ENCODE data around the gene ZNF8. TPM values are rescaled to one million over a fixed set of nuclear protein-coding genes. Genes with fewer than 3 reads are reported as not detected.
"Not testable (repeated sequence)": the region's sequence is repeated elsewhere in the genome, so short reads cannot be mapped to it uniquely, and the experiment has no call there.

ZNF8 gene
- total RNA-seq, 1 experiment from 2014 or later = 9.0 TPM

DNA sequence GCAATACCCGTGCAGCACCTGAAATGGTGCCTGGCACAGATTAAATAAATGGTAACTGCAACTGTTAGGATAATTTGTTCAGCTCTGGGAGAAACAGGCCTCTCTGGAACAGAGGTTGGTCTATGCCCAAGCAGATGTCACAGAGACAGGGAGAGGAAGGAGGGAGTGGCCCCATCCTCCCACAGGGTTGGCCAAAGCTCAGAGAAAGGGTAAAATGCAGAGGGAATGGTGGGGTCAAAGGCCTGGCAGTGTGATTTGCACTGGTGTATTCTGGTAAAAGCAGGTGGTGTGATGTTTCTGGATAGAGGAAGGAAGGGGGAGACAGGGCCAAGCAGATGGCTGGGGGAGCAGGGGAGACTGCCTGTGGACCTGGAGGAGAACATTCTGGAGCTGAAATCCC, 57.5 kb downstream of the ZNF8 start:
- no peak for DNase-seq (ENCODE audit: low spot score)

GRCh38 chr19:58336820-58337219, 58.1 kb downstream of the ZNF8 start:
- DNase-seq (ENCODE audit: low spot score) = no peak

DNA sequence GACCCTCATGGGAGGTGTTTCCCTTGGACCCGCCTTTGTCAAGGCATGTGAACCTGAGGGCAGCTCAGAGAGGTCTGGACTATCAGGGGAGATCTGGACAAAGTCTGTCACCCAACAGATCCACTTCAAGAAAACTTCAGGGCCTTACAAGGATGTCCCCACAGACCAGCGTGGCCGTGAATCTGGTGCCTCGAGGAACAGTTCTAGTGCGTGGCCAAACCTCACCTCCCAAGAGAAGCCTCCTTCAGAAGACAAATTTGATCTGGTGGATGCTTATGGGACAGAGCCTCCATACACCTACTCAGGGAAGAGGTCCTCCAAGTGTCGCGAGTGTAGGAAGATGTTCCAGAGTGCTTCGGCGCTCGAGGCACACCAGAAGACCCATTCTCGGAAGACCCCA, 59.6 kb downstream of the ZNF8 start:
- no peak for DNase-seq (ENCODE audit: low spot score)

DNA sequence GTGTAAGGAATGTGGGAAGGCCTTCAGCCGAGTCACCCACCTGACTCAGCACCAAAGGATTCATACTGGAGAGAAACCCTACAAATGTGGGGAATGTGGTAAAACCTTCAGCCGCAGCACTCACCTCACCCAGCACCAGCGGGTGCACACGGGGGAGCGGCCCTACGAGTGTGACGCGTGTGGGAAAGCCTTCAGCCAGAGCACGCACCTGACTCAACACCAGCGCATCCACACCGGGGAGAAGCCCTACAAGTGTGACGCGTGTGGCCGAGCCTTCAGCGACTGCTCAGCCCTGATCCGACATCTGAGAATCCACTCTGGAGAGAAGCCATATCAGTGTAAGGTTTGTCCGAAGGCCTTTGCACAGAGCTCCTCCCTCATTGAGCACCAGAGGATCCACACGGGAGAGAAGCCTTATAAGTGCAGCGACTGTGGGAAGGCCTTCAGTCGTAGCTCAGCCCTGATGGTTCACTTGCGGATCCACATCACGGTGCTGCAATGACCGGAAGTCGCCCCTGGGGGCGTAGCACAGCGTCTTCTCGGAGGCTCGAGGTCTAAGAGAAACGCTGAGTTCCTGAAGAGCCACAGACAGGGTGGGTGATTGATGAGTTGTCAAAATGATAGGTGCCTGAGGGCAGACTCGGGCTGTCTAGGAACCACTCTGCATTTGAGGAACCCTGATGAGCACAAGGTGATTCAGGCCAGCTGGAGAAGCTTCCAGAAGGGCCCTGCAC, 60.2 kb downstream of the ZNF8 start:
- no peak for DNase-seq (ENCODE audit: low spot score)

- no peak for DNase-seq (ENCODE audit: low spot score)
These were observed 66.8 kb downstream of the ZNF8 start for GRCh38 chr19:58345558-58345957.

- DNase-seq (ENCODE audit: low spot score) = peak; percentile 71
These were observed 68.5 kb downstream of the ZNF8 start for GRCh38 chr19:58346961-58347929.

DNA sequence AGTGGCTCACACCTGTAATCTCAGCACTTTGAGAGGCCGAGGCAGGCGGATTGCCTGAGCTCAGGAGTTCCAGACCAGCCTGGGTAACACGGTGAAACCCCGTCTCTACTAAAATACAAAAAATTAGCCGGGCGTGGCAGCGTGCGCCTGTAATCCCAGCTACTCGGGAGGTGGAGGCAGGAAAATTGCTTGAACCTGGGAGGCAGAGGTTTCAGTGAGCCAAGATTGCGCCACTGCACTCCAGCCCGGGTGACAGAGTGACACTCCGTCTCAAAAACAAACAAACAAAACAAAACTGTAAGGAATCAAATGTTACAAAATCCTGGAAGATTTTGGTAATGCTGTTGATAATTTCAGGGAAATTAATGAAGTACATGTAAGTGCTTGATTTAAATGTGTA, 69.3 kb downstream of the ZNF8 start:
- not testable (repeated sequence) for DNase-seq (ENCODE audit: low spot score)

DNA sequence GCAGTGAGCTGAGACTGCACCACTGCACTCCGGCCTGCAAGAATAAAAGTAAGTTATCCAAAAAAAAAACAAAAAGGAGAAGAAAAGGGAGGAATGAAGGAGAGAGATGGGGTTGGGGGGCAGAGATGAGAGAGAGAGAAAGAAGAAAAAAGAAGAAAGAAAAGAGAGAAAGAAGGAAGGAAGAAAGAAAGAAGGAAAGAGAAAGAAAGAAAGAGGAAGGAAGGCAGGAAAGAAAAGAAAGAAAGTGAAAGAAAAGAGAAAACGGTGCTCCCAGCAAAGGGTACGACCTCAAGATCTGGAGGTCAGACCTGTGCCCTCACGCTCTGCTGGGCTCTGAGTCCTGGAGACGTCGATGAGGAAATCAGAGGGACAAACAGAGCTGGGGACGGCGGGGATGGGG, 70.8 kb downstream of the ZNF8 start:
- DNase-seq (ENCODE audit: low spot score) = no peak

DNA sequence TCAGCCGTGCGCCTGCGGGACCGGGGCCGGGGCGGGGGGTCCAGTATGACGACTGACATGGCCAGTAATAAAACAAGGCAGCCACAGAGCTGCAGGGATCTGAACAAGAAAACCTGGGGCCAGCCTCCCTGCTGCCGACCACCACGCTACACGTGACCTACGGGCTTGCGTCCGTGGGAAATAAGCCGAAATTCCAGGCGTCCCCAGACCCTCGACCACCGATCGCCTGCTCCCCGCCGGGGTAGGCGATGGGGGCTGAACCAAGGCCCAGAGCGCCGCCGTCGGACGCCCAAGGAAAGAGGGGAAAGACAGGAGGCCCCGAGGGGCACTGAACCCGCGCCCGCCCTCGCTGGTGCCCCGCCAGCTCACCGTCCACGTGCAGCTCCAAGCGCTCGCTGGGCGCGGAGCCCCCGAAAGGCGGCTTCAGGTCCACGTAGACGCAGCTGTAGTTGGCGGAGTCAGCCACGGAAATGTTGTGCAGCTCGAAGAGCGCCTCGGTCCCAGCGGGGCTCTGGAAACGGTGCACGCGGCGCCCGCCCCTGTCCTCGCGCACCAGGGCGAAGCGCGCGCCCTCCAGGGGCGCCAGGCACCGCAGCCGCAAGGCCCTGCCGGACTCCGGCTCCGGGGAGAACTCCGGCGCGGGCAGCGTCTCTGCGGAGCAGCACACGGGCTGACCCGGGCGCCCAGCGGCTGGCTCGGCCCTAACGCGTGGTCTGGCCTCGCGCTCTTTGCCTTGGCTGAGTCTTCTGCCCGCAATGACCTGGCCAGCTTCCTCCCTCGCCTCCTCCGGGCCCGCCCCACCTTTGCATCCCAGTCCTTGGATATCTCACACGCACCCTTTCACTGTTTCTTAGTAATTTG, 71.5 kb downstream of the ZNF8 start:
- DNase-seq (ENCODE audit: low spot score) = no peak

- no peak for DNase-seq (ENCODE audit: low spot score)
These were observed 72.3 kb downstream of the ZNF8 start for GRCh38 chr19:58350871-58351557.

- DNase-seq (ENCODE audit: low spot score) = no peak
These were observed 72.8 kb downstream of the ZNF8 start for GRCh38 chr19:58351558-58351878.

DNA sequence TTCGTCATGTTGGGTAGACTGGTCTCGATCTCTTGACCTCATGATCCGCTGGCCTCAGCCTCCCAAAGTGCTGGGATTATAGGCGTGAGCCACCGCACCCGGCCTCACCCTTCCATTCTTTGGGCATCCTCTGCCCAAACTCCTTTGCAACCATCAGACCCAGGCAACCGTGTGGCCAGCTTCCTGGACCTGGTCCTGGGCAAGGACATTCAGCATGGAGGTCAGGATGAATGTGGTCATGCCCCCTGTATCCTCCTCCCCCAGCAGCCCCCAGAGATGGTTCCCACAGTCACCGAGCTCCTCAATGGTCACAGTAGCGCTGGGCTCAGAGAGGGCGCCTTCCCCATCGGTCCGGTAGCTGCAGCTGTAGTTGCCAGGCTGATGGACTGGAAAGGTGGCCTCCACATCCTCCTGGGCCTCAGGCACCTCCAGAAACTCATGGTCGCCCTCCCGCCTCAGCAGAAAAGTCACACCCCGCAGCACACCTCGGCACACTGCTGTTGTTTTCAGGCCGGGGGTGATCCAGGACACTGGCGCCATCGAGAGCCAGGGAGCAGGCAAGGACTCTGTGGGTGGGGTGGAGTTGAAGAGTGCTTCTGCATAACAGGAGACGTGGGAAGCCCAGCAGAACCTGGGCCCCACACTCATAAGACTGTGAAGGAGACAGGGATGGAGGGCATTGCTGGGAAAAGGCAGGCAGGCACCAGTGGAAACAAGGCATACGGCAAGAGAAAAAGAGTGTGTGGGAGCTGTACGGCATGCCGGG, 73.4 kb downstream of the ZNF8 start:
- DNase-seq (ENCODE audit: low spot score) = no peak

Other genes with a start within 250 kb of the ZNF8 start
- gene ZSCAN1, start 244.9 kb upstream of the ZNF8 start, total RNA-seq (2014; rRNA removed; shearing (Covaris generic)) = not detected in 2 replicates
- not detected in 2 replicates for gene ZNF135, start 219.7 kb upstream of the ZNF8 start, total RNA-seq (2014; rRNA removed; shearing (Covaris generic))
- gene ZSCAN18, start 180.7 kb upstream of the ZNF8 start, total RNA-seq (2014; rRNA removed; shearing (Covaris generic)) = 2.9 and 5.5 TPM in 2 replicates
- 16.0 and 16.6 TPM in 2 replicates for gene ZNF329, start 128.2 kb upstream of the ZNF8 start, total RNA-seq (2014; rRNA removed; shearing (Covaris generic))
- 23.5 and 26.9 TPM in 2 replicates for gene ZNF274, start 95.9 kb upstream of the ZNF8 start, total RNA-seq (2014; rRNA removed; shearing (Covaris generic))
- not detected in 2 replicates for gene ZNF544, start 50.0 kb upstream of the ZNF8 start, total RNA-seq (2014; rRNA removed; shearing (Covaris generic))
- gene ERVK3-1, start 26.4 kb downstream of the ZNF8 start, total RNA-seq (2014; rRNA removed; shearing (Covaris generic)) = 80.2 and 89.6 TPM in 2 replicates
- gene ZSCAN22, start 48.0 kb downstream of the ZNF8 start, total RNA-seq (2014; rRNA removed; shearing (Covaris generic)) = 4.0 and 4.1 TPM in 2 replicates
- gene A1BG, start 74.5 kb downstream of the ZNF8 start, total RNA-seq (2014; rRNA removed; shearing (Covaris generic)) = 10.7 and 47.6 TPM in 2 replicates
- 1.7 and 2.4 TPM in 2 replicates for gene ZNF497, start 83.8 kb downstream of the ZNF8 start, total RNA-seq (2014; rRNA removed; shearing (Covaris generic))
- gene ZNF837, start 102.1 kb downstream of the ZNF8 start, total RNA-seq (2014; rRNA removed; shearing (Covaris generic)) = 3.7 and 5.7 TPM in 2 replicates
- 2,652 and 2,662 TPM in 2 replicates for gene RPS5, start 108.3 kb downstream of the ZNF8 start, total RNA-seq (2014; rRNA removed; shearing (Covaris generic))
- not detected in 2 replicates for gene RNF225, start 116.7 kb downstream of the ZNF8 start, total RNA-seq (2014; rRNA removed; shearing (Covaris generic))
- 31.5 and 42.1 TPM in 2 replicates for gene ZNF584, start 129.7 kb downstream of the ZNF8 start, total RNA-seq (2014; rRNA removed; shearing (Covaris generic))
- gene ZNF132, start 161.2 kb downstream of the ZNF8 start, total RNA-seq (2014; rRNA removed; shearing (Covaris generic)) = 0.03 and 0.19 TPM in 2 replicates
- gene ZNF324B, start 172.7 kb downstream of the ZNF8 start, total RNA-seq (2014; rRNA removed; shearing (Covaris generic)) = 9.9 and 12.1 TPM in 2 replicates
- gene ZNF324, start 188.1 kb downstream of the ZNF8 start, total RNA-seq (2014; rRNA removed; shearing (Covaris generic)) = 18.4 and 21.5 TPM in 2 replicates
- gene ZNF446, start 197.4 kb downstream of the ZNF8 start, total RNA-seq (2014; rRNA removed; shearing (Covaris generic)) = 17.1 and 18.8 TPM in 2 replicates
- gene SLC27A5, start 233.0 kb downstream of the ZNF8 start, total RNA-seq (2014; rRNA removed; shearing (Covaris generic)) = 2.8 and 6.6 TPM in 2 replicates
- 9.0 and 11.9 TPM in 2 replicates for gene ZBTB45, start 240.9 kb downstream of the ZNF8 start, total RNA-seq (2014; rRNA removed; shearing (Covaris generic))